Pancreas (tissue), 10 donors: Measurements from ENCODE around the gene NECTIN4. TPM values are rescaled to one million over a fixed set of nuclear protein-coding genes. Genes with fewer than 3 reads are reported as not detected.

Experiments
- ATAC-seq, 4 donors: fragments of 200-7000 bp; cut with Tn5 transposase; one replicate each; pipeline versions ENCODE4 v1.8.0 to v1.9.1; 2020; ENCODE audit warnings: mild to moderate bottlenecking in 4 of 4, moderate library complexity in 4 of 4
- DNase-seq, 6 donors: peaks; one replicate each; pipeline ENCODE4 v3.0.0-alpha.2; 2020
- FAIRE-seq: peaks from 2 replicates; lab custom pipeline; 2012; peaks lifted over from hg19 to GRCh38; lab: Jason Lieb, UNC
- H3K27ac ChIP-seq, 4 donors: fragments of 200-600 bp; sonication (generic); 1 replicate in 3 of 4; 2 replicates in 1 of 4; pipeline versions ENCODE4 v1.5.0 to v1.8.0; 2020
- H3K27me3 ChIP-seq, 4 donors: fragments of 200-600 bp; one replicate each; pipeline ENCODE4 v1.8.0; 2021
- H3K36me3 ChIP-seq, 3 donors: fragments of 200-600 bp; sonication (generic) in 1 of 3; one replicate each; pipeline versions ENCODE4 v1.5.0 to v1.8.0; 2020 to 2021
- H3K4me1 ChIP-seq, 3 donors: fragments of 200-600 bp; one replicate each; pipeline ENCODE4 v1.8.0; 2021
- H3K4me3 ChIP-seq, 4 donors: fragments of 200-600 bp; sonication (generic) in 2 of 4; one replicate each; pipeline versions ENCODE4 v1.5.0 to v1.8.0; 2020 to 2021
- H3K9me3 ChIP-seq, 4 donors: fragments of 200-600 bp; one replicate each; pipeline ENCODE4 v1.8.0; 2021
- CTCF ChIP-seq, 4 donors: fragments of 200-600 bp; sonication (generic) in 3 of 4; IDR thresholded peaks; one replicate each; pipeline versions ENCODE4 v1.5.0 to v1.8.0; 2021; ENCODE audit warnings: antibody characterized with exemption in 4 of 4
- WGBS, 2 donors: extraction: QIAGEN DNeasy Blood & Tissue Kit; methylation state at CpG; one replicate each; pipeline ENCODE4 v1.1.7; 2013; 5-methylcytosine and 5-hydroxymethylcytosine counted together
- intact Hi-C, 3 donors: fragments of 100-400 bp; cut with DNase I; formaldehyde crosslinking; loops; one replicate each; pipeline versions ENCODE4 v1.11.1 to v1.14.2; 2022
- polyA plus RNA-seq, 2 donors: library from polyadenylated mRNA; stranded (reverse); fragments of 200-250 nt; gene quantifications; one replicate each; pipeline ENCODE4 v1.2.3, GENCODE V29; 2013
- total RNA-seq, 6 donors: library from RNA; stranded (reverse); fragmentation: NEBNext Ultra II Directional in 4 of 6; extraction: Animal tissue kit (Norgen Biotek cat#: 25700) in 4 of 6; gene quantifications; one replicate each; pipeline versions ENCODE4 v1.2.1 to v1.2.4, GENCODE V29; 2021 to 2023
- donor health status: healthy with polysubstance abuse.
- donor health status: DM: no; HTN: no; CAD: no; lungs with moderate emphysema.
- donor health status: DM: no; HTN: no; CAD: no.
- donor health status: control.
- donor health status: control.
- donor health status: Bipolar disorder and iron deficiency.
- donor health status: DM: yes; HTN: yes; CAD: no.
- donor health status: DM: no; HTN: no; CAD: no.
- donor health status: DM: no; HTN: no; CAD: no.
- donor health status: DM: yes; HTN: yes; CAD: no.

Gene NECTIN4
- total and polyA plus RNA-seq, 8 donors: 1.7 to 9.3 (median 3.1) TPM

- FAIRE-seq: no peak
- WGBS, 2 donors: 77 to 87% methylated on average over 2 of the region's 2 CpGs
- intact Hi-C loops: loop anchor here in 1 of 3 donors (10.0 kb wide), 1 partner anchor 101 kb away; no protein-coding TSS in a partner anchor
These were observed 6.7 kb upstream of the NECTIN4 start for GRCh38 chr1:161096015-161096414.

GRCh38 chr1:161095230-161095629 is 5.9 kb upstream of the NECTIN4 start:
- no peaks in the 10 kb centered on the region for H3K36me3 ChIP-seq
- no peak for ATAC-seq
- peaks cover 0 to 10% (median 4%) of the 10 kb centered on the region in 3 donors for H3K4me1 ChIP-seq
- DNase-seq: peak in 1 of 6 donors; percentile 12
- WGBS, 2 donors: 87 to 92% methylated on average over 6 of the region's 6 CpGs
- H3K4me3 ChIP-seq: no peak overlapping the region
- H3K27ac ChIP-seq: no peak overlapping the region
- intact Hi-C loops: loop anchor here in 1 of 3 donors (10.0 kb wide), 1 partner anchor 100 kb away; no protein-coding TSS in a partner anchor
- FAIRE-seq: no peak
- no peaks in the 10 kb centered on the region for H3K27me3 ChIP-seq
- no peak for TF ChIP-seq CTCF (IDR thresholded peaks at IDR 0.05)
- H3K9me3 ChIP-seq: no peaks in the 10 kb centered on the region

More at GRCh38 chr1:161096015-161096414, 6.7 kb upstream of the NECTIN4 start:
- ATAC-seq (no peak), DNase-seq (no peak)
- Histone ChIP-seq H3K9me3 (no peaks in the 10 kb centered on the region), H3K27ac (no peak overlapping the region), H3K4me3 (no peak overlapping the region), H3K4me1 (peaks cover 0 to 10% (median 3%) of the 10 kb centered on the region in 3 donors), H3K27me3 (no peaks in the 10 kb centered on the region), H3K36me3 (no peaks in the 10 kb centered on the region)
- TF ChIP-seq CTCF (IDR thresholded peaks at IDR 0.05): no peak

GRCh38 chr1:161094481-161094880 is 5.1 kb upstream of the NECTIN4 start:
- peak in 1 of 6 donors; percentile 10 for DNase-seq
- Histone ChIP-seq H3K4me1 (peaks cover 0 to 17% (median 12%) of the 10 kb centered on the region in 3 donors), H3K27ac (no peak overlapping the region), H3K9me3 (no peaks in the 10 kb centered on the region), H3K36me3 (no peaks in the 10 kb centered on the region), H3K27me3 (no peaks in the 10 kb centered on the region), H3K4me3 (no peak overlapping the region)
- no peak for TF ChIP-seq CTCF (IDR thresholded peaks at IDR 0.05)
- intact Hi-C loops: loop anchor here in 1 of 3 donors (10.0 kb wide), 1 partner anchor 100 kb away; no protein-coding TSS in a partner anchor
- no peak for ATAC-seq
- WGBS, 2 donors: 90 to 94% methylated on average over 14 of the region's 14 CpGs
- no peak for FAIRE-seq

- WGBS, 2 donors: 71 to 72% methylated on average over 3 of the region's 3 CpGs
- Histone ChIP-seq H3K27ac (no peak overlapping the region), H3K4me1 (peaks cover 0 to 17% (median 15%) of the 10 kb centered on the region in 3 donors), H3K9me3 (no peaks in the 10 kb centered on the region), H3K27me3 (no peaks in the 10 kb centered on the region), H3K36me3 (no peaks in the 10 kb centered on the region), H3K4me3 (no peak overlapping the region)
- FAIRE-seq (no peak), ATAC-seq (no peak), DNase-seq (peak in 1 of 6 donors; percentile 21)
- intact Hi-C loops: loop anchor here in 1 of 3 donors (10.0 kb wide), 1 partner anchor 98 kb away; no protein-coding TSS in a partner anchor
- no peak for TF ChIP-seq CTCF (IDR thresholded peaks at IDR 0.05)
These were observed 3.3 kb upstream of the NECTIN4 start for GRCh38 chr1:161092621-161093028.
